Kidney (tissue), 14 donors: Measurements from ENCODE around the gene AP1G2. TPM values are rescaled to one million over a fixed set of nuclear protein-coding genes. Genes with fewer than 3 reads are reported as not detected.

Experiments
- DNase-seq, 5 donors: peaks; one replicate each; pipeline ENCODE4 v3.0.0-alpha.2; 2013 to 2020
- FAIRE-seq: peaks from 2 replicates; lab custom pipeline; 2012; peaks lifted over from hg19 to GRCh38; lab: Jason Lieb, UNC
- H3K27ac ChIP-seq, 2 donors: one replicate each; pipeline ENCODE4 v1.7.0; 2013; ENCODE audit warnings: low read depth in 2 of 2, low read length in 2 of 2, inconsistent platforms in 1 of 2
- H3K27me3 ChIP-seq: one replicate; pipeline ENCODE4 v1.7.1; 2013; ENCODE audit warnings: low read length, inconsistent platforms; ENCODE audit not compliant: control insufficient read depth, insufficient read depth
- H3K36me3 ChIP-seq, 3 donors: one replicate each; pipeline versions ENCODE4 v1.7.0 to v1.7.1; 2013; ENCODE audit warnings: low read length in 3 of 3, control low read depth in 1 of 3, inconsistent platforms in 1 of 3; ENCODE audit not compliant: insufficient read depth in 3 of 3, control insufficient read depth in 2 of 3
- H3K4me1 ChIP-seq, 3 donors: one replicate each; pipeline versions ENCODE4 v1.7.0 to v1.7.1; 2013; ENCODE audit warnings: low read length in 3 of 3, inconsistent platforms in 1 of 3, low read depth in 1 of 3; ENCODE audit not compliant: control insufficient read depth in 2 of 3, insufficient read depth in 2 of 3
- H3K4me3 ChIP-seq, 3 donors: one replicate each; pipeline versions ENCODE4 v1.7.0 to v1.8.1; 2013; ENCODE audit warnings: low read length in 3 of 3, control low read depth in 1 of 3, inconsistent platforms in 1 of 3
- H3K9ac ChIP-seq, 3 donors: one replicate each; pipeline versions ENCODE4 v1.7.0 to v1.7.1; 2013; ENCODE audit warnings: low read length in 3 of 3, control low read depth in 1 of 3, inconsistent platforms in 1 of 3
- H3K9me3 ChIP-seq, 3 donors: one replicate each; pipeline versions ENCODE4 v1.7.0 to v1.7.1; 2013; ENCODE audit warnings: low read length in 3 of 3, control low read depth in 1 of 3, inconsistent platforms in 1 of 3; ENCODE audit not compliant: control insufficient read depth in 2 of 3, insufficient read depth in 1 of 3
- CTCF ChIP-seq: IDR thresholded peaks from 3 replicates; pipeline ENCODE4 v1.5.1; 2012; ENCODE audit warnings: mild to moderate bottlenecking, moderate library complexity, borderline replicate concordance; ENCODE audit not compliant: insufficient read depth; ENCODE audit errors: extremely low read depth
- intact Hi-C: fragments of 100-400 bp; cut with DNase I; formaldehyde crosslinking; loops from one replicate; pipeline ENCODE4 v1.11.1; 2022
- polyA plus RNA-seq: library from polyadenylated mRNA; stranded (reverse); fragments of 350-450 nt; fragmentation: Illumina TruSeq; extraction: RNeasy Lipid Tissue Mini Kit (QIAGEN cat#74804); gene quantifications from one replicate; pipeline ENCODE4 v1.2.3, GENCODE V29; 2014; ENCODE audit warnings: low read depth, low replicate concordance; ENCODE audit not compliant: insufficient read depth
- total RNA-seq: library from RNA; stranded (reverse); fragmentation: NEBNext Ultra II Directional; extraction: Animal tissue kit (Norgen Biotek cat#: 25700); gene quantifications from one replicate; pipeline ENCODE4 v1.2.1, GENCODE V29; 2021
- donor health status: control.
- donor health status: control.
- donor health status: control.
- donor health status: control.
- donor health status: control.
- donor health status: DM: yes; HTN: yes; CAD: no.
- donor health status: Normal renal cell carcinoma (clear cell type).

The AP1G2 gene
- total and polyA plus RNA-seq, 2 donors from 2014 or later, result 56.7 to 123 TPM

- intact Hi-C loops, result no loop called here
- Histone ChIP-seq H3K36me3 (no peaks in the 10 kb centered on the region), H3K27ac (no peak overlapping the region), H3K27me3 (no peaks in the 10 kb centered on the region), H3K4me1 (no peaks in the 10 kb centered on the region), H3K4me3 (no peak overlapping the region), H3K9ac (no peak overlapping the region), H3K9me3 (no peaks in the 10 kb centered on the region)
- no peak for FAIRE-seq
- no peak for DNase-seq
- TF ChIP-seq CTCF, result no peak
These were observed 15.5 kb upstream of the AP1G2 start for GRCh38 chr14:23582906-23583760.

- Histone ChIP-seq H3K27me3 (peaks cover 6% of the 10 kb centered on the region), H3K4me1 (peaks cover 0 to 2% (median 0%) of the 10 kb centered on the region in 3 donors), H3K9me3 (no peaks in the 10 kb centered on the region), H3K36me3 (no peaks in the 10 kb centered on the region), H3K27ac (no peak overlapping the region), H3K9ac (no peak overlapping the region), H3K4me3 (no peak overlapping the region)
- intact Hi-C loops, result no loop called here
- FAIRE-seq (no peak), DNase-seq (no peak)
- no peak for TF ChIP-seq CTCF
These were observed 13.3 kb upstream of the AP1G2 start for GRCh38 chr14:23580948-23581281.

GRCh38 chr14:23580152-23580926 is 12.7 kb upstream of the AP1G2 start:
- Histone ChIP-seq H3K4me1 (peaks cover 0 to 2% (median 0%) of the 10 kb centered on the region in 3 donors), H3K9ac (no peak overlapping the region), H3K4me3 (no peak overlapping the region), H3K9me3 (no peaks in the 10 kb centered on the region), H3K36me3 (no peaks in the 10 kb centered on the region), H3K27me3 (peaks cover 7% of the 10 kb centered on the region), H3K27ac (no peak overlapping the region)
- peak in 1 of 5 donors; percentile 5 for DNase-seq
- no peak for FAIRE-seq
- intact Hi-C loops, result no loop called here
- TF ChIP-seq CTCF, result no peak
